Adrenal gland (tissue), 5 donors: ENCODE measurements around the gene RINT1.

ENCODE experiments used
- POLR2A ChIP-seq, 2 donors: fragments of 450-650 bp; IDR thresholded peaks; one replicate each; pipeline ENCODE4 v1.6.1; 2017; ENCODE audit warnings: antibody characterized with exemption in 2 of 2, mild to moderate bottlenecking in 2 of 2, moderate library complexity in 1 of 2
- TF ChIP-seq, protein P1 (sequence below), 6 experiments: fragments of 450-650 bp in 4 of 6; fragments of 200-600 bp in 2 of 6; sonication (generic) in 1 of 6; IDR thresholded peaks; 1 replicate in 5 of 6; 2 replicates in 1 of 6; pipeline versions ENCODE4 v1.5.1 to v1.8.0; 2016 to 2021; ENCODE audit warnings: antibody characterized with exemption in 6 of 6, mild to moderate bottlenecking in 2 of 6, moderate library complexity in 1 of 6
- donor health status: DM: no; HTN: no; CAD: no.

DNA sequence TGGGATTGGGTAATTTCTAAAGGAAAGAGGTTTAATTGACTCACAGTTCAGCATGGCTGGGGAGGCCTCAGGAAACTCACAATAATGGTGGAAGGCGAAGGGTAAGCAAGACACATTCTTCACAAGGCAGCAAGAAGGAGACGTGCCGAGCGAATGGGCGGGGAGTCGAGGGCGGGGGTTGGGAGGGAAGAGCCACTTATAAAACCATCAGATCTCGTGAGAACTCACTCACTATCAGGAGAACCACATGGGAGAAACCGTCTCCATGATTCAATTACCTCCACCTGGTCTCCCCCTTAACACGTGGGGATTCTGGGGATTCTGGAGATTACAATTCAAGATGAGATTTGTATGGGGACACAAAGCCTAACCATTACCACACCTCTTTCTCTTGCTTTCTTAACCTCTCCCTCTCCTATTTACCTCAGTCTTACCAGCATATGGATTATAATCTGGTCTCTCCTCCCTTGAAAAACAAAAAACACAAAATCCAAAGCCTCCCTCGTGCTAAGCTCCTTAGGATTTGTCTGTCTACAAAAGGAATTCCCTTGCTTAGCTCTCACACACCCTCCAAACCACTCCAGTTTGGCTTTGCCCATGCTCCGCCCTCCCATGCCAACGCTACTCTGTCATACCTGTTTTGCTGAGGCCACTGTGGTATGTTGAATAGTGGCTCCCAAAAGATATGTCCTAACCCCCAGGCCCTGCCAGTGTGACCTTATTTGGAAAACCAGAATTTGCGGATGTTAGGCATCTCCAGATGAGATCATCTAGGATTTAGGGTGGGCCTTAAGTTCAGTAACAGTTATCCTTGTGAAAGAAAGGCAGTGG is 68.9 kb downstream of the RINT1 start:
- TF ChIP-seq, protein P1, sequence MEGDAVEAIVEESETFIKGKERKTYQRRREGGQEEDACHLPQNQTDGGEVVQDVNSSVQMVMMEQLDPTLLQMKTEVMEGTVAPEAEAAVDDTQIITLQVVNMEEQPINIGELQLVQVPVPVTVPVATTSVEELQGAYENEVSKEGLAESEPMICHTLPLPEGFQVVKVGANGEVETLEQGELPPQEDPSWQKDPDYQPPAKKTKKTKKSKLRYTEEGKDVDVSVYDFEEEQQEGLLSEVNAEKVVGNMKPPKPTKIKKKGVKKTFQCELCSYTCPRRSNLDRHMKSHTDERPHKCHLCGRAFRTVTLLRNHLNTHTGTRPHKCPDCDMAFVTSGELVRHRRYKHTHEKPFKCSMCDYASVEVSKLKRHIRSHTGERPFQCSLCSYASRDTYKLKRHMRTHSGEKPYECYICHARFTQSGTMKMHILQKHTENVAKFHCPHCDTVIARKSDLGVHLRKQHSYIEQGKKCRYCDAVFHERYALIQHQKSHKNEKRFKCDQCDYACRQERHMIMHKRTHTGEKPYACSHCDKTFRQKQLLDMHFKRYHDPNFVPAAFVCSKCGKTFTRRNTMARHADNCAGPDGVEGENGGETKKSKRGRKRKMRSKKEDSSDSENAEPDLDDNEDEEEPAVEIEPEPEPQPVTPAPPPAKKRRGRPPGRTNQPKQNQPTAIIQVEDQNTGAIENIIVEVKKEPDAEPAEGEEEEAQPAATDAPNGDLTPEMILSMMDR (IDR thresholded peaks at IDR 0.05): no peak
- TF ChIP-seq POLR2A (IDR thresholded peaks at IDR 0.05): no peak
